Amniotic epithelial cell (primary cell): ENCODE data around the gene OSBPL10.

Experiments
- DNase-seq: peaks from one replicate; pipeline ENCODE4 v3.0.0-alpha.2; 2010; ENCODE audit warnings: low read depth

OSBPL10 gene

DNA sequence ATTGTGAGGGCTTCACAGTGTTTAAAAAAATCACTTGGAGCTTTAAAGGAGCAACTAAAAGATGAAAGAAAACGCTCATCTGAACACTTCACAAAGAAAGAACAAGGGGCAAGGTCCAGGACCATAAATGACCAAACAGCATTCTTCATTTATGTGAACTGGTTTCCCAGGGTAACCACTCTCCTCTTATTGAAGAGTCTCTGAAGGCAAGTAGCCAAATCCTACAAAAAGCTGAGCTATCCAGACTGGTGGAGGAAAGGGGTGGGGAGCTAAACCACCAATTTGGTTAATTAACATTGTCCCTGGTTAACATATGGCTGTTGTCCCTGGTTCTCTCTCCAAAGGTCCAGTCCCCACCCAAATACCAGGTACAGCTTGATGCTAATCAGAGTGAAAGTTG is 58.1 kb downstream of the OSBPL10 start:
- no peak for DNase-seq

DNA sequence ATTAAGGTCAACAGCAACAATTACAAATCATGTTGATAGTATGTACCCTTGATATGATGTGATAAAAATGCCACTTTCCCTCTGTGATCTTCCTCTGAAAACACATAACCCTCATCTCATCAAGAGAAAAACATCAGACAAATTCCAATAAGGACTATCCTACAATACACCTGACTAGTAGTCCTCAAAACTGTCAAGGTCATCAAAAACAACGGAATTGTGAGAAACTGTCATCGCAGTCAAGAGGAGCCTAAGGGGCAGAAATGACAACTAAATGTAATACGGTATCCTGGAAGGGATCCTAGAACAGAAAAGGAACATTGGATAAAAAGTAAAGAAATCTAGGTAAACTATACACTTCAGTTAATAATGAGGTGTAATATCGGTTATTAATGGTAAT is 59.2 kb downstream of the OSBPL10 start:
- no peak for DNase-seq

DNA sequence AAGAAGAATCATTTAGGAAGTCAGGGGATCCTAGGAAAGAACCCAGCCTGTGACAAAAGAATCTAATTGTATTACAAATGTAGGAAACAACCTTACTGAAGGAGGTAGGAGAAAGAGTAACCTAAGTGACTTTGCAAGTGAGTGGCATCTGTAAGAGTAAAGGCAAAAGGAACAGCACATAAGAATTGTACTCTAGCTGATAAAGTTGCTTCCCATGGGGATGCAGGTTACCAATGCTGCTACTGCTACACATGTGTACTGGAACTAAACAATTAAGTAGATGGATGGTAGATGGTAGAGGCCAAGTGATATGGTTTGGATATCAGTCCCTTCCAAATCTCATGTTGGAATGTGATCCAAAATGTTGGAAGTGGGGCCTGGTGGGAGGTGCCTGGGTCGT is 60.8 kb downstream of the OSBPL10 start:
- DNase-seq, result no peak

DNA sequence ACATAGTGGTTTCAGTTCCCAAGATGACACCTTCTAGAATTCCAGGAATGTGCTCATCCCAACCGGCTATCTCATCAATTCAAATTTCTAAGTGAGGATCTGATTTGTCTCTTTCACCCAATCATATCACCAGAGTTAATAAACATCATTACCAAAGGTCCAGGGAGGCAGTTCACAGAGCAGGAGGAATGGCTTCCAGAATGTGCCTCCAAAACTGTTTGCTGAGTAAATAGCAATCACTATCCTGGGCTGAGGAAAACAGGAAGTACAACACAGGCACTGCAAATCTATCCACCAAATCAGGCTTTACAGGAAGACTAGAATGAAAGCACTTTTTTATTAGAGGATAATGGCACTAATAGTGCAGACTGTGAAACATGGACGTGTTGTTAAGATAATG is 61.5 kb downstream of the OSBPL10 start:
- DNase-seq, result no peak

DNA sequence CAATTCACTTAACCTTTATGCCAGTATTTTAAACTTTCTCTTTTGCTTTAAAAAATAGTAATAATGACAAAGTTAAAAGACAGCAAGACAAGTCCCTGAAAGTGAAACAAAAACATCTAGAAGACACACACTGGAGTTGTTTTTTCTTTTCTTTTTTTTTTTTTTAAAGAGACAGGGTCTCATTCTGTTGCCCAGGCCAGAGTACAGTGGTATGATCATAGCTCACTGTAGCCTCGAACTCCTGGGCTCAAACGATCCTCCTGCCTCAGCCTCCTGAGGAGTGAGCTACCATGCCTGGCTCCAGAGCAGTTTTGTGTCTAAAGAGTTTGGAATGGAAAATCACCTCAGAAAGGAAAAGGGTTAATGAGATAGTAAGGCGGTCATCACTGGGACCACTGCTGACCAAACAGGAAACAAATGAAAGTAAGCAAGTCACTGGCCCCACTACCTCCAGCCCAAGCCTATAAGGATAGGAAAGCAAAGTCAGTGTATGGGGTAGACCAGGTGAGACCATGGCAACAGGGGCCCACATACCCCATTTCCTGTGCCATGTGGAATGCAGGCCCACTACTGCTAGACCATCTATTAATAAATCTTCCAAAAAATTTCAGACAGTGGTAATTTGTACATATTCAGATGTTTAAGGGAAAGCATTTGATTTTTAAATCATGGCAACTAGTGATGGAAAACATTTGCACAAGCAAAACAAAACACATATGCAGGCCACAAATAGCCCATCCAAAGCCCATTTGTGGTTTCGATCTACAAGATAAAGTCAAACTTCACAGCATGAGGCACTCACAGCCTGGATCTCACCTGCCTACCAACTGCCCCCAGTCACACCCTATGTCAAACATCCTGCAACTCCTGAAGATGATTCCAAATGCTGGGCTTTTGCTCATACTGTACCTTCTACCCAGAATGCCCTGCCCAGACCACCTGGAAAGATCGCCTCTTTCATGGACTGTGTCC is 62.6 kb downstream of the OSBPL10 start:
- DNase-seq, result peak; percentile 11

DNA sequence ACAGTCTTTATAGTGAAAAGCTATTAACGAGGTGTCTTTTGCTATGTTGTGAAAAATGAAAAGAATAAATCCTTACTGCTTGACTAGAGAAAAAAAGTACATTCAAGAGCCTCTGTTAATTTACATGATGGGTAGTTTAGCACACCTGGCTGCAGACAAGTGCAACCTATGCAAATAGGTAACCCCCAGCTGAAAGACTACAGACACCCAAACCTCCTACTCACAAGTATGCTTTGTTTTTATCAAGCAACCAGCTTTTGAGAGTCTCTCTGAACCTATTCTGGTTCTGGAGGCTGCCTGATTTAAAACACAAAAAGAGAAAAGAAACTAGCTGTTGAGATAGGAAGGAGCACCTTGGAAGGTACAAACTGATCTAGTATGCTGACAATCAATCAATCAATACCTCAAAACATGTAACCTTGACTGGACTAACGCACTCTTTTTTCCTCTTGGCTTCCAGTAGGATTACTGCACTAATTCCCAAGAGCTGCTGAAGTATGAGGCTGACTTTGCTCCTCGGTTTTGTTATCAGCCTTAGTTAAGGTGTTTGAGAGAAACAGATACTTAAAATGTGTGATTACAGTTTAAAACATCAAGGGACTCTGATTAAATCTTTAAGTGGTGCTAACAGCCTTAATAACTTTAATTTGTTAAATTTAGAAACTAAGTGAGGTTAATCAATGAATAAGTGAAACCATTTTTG is 63.6 kb downstream of the OSBPL10 start:
- DNase-seq, result peak; percentile 18

DNA sequence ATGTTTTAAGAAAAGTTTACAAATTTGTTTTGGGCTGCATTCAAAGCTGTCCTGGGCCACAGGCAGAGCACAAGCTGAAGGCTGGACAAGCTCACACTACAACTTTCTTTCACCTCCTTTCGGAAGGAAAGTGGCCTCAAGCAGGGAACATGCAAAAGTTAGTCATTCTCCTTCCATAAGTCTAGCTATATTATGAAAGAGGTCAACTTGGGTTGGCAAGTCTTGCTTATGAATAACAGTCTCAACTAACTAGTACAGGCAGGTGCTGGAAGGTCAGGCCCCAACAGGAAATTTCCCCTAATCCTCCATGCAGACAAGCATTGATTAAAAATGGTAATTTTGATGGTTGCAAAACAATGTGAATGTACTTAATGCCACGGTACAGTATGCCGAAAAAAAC is 69.4 kb downstream of the OSBPL10 start:
- DNase-seq, result peak; percentile 53

DNA sequence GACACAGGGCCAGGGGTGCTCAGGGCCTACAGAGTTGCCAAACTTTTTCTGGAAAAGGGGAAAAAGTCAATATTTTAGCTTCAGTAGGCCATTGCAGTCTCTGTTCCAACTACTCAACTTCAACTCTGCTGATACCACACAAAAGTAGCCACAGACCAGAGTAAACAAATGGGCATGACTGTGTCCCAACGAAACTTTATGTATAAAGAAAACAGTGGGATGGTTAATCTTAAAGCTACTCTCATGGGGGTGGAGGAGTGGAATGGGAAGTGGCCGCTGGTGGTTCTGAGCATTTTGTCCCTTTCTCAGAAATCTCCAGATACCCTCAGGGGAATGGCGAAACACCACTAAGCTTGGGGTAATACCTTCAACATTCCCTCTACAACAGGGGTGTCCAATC is 69.9 kb downstream of the OSBPL10 start:
- DNase-seq, result no peak

DNA sequence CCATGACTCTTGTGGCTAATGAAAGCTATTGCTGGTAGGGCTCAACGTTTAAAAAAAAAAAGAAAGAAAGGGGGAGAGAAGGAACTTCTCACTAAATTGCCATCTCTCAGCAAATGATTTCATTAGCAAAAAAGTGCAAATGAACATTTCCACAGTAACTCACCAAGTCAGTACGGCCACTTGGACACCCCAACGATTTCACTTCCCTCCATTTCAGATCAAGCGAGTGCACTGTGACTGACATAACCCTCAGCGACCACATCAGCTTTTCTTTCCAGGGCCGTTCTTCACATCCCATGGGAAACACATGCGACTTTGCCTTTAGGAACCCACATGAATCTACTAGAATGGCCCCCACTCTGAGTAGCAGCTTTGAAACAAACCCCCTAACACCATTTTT is 71.6 kb downstream of the OSBPL10 start:
- no peak for DNase-seq

DNA sequence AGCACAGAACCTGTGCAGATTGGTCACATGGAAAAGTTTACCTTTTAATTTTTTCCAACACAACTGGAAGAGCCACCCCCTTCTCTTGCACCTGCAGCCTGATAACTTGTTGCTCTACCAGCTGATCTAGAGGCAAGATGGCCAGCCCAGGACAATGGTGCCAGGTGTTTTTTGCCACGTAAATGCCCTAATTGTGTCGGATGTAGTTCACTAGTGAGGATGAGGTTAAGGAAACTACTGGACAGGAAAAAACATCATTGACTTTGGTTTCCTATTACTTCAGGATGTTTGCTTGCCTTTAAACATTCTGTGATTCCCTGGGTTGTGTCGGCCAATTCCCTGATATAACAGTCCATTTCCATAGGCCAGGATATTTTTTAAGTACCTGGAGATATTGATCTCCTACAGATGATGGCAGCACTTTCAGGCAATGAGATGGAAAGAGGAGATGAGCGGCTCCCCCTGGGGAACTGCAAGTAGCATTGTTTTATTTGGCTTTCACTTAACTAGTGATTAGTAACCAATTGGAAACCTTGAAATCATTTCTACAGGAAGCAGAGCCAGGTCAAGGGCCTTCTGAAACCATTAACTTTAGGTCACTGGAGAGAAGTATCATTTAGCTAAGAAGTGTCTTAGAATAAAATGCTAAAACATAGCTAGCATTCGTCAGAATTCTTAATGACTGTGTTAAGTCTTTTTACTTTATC is 72.5 kb downstream of the OSBPL10 start:
- DNase-seq, result no peak

DNA sequence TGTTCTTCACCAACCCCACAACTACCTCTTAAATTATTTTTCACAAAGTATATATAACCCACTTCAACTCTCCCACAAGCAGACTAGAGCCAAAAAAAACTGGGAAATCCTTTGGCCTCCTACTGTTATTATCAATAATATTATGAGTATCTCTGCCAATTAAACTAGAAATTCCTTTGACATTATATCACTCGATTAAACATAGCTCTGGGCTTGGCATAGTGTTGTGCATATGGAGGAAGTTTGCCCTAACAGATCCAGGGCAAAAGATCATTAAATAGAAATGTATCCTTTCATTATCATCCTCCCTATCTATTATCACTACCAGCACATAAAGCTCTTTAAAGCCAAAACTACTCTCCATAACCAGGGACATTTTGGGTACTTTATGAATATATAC is 74.9 kb downstream of the OSBPL10 start:
- DNase-seq, result no peak

DNA sequence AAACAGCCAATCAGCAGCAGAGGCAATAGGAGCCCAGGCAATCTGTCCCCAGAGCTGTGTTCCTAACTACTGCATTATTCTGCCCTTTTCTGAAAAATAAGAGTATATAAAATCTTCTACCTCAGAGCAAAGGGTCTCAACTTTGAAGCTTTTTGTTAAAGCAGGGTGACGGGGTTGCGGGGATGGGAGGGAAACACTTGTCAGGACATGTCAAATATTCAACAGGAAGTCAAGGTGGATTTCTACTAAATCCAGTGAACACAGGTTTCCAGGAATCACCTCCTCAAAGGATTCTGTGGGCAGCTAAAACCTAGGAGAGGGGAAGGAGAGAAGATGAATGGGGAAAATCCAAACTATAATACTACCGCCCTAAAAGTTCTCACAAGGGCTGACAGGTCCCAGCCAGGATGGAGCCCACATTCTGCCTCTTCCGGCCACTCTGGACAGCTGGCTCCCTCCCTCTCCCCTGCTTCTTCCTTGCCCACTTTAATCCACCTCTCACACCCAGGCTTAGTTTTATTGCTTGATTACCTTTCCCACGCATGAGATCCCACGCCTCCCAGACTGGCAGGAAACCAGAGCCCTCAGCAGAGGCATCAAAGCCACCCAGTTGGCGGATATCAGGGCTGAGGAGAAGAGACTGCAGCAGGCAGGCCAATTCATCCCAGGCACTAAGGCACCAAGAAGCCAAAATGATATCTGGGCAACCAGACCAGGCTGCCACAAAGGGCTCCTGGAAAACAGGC is 77.2 kb downstream of the OSBPL10 start:
- no peak for DNase-seq

DNA sequence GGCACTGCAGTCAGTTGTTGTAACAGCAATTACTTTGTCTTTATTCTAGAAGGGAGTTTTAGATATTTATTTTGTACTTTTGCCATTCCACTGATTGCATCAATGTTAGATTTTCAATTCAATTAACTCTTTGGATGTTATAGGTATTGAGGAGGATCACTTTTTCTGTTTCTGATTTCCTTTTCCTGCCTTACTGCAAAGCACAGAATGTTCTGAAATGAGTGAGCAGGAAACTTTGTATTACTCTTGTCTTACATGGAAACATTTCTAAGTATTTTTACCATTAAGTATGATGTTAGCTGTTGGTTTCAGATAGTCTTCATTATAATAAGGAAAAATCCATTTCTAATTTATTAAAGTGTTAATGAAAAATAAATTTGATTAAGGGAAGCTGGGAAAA is 80.5 kb downstream of the OSBPL10 start:
- no peak for DNase-seq

DNA sequence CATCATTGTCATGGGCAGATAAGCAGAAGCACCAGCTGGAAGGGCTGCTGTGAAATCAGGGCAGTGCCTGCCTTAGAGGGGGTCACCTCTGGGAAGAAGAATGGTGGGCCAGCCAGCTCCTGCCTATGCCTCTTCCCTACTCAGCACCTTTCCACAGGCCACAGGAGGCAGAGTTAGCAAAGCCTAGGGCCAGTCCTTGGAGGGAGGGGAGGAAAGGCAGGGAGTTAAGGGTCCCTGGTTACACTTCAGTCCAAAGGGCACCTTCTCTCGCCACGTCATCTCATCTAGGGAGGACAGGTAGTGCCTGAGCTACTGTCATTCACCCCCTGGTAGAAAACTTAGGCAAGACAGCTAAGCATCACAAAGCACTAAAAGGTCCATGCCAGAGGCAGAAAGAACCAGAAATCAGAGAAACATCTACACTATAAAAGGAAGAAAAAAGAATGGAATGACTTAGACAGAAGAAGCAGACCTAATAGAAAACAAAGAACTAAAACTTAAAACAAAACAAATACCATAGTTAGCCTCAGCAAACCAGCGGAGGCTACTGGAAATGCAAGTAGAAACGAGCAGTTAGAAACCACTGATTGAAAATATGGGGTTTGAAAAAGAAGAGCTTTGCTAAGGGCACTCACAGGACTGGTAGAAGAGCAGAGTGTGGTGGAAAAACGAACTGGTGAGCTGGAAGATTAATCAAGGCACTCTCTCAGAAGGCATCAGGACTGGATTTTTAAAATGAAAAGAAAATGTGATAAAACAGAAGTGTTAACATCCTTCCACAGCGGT is 84.2 kb downstream of the OSBPL10 start:
- no peak for DNase-seq

DNA sequence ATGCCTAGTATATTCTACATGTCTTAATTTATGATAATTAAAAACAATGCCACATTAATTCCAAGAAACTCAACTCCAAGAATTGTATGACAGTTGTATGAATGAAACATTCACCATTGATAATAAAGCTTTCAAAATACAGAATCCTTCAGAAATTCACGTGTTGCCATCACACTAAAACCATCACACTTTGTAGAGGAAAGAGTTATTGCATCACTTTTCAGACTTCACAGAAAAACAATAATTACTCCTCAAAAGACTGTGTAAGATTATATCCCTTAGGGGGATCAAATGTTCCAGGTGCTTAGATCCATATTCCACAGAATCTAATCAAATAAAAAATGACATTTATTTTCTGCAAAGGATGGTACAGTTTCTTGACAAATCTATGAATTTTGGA is 85.0 kb downstream of the OSBPL10 start:
- DNase-seq, result no peak

DNA sequence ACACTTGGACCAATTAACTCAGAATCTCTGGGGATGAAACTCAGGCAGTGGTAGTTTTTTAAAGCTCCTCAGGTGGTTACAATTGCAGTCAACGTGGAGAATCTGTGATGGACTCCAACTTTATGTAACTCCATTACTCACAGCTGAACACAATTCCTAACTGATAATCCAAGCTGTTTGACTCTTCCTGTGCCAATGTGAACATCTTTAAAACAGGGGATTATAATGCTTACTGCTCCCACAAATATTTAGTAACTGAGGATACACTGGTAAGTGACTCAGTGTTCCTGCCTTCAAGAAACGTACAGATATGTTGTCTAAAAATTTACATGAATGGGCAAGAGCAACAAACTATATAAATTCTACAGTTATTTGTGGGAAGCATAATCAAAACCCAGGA is 85.6 kb downstream of the OSBPL10 start:
- DNase-seq, result peak; percentile 73

DNA sequence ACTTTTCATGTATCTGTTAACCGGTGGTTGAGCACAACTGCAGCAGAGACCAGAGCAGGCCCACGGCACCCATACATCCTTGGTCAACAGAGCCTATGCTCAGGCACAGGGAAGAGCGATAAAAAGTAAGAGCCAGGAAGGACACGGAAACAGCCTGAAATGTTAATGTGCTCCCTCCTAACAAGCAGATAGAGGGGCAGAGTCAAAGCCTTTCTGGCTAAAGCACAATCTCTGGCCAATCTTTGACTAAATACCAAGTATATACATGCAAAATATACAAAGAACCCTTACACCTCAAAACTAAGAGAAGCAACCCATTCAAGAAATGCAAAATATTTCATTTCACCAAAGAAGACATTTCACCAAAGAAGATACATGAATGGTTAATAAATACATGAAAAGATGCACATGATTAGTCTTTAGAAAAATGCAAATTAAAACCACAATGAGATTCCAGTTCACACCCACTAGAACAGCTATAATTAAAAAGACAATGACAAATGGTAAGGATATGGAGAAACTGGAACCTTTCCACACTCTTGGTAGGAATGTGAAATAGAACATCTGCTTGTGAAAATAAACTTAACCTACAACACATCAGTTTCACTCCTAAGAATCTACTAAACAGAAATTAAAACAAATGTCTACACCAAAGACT is 88.0 kb downstream of the OSBPL10 start:
- no peak for DNase-seq

DNA sequence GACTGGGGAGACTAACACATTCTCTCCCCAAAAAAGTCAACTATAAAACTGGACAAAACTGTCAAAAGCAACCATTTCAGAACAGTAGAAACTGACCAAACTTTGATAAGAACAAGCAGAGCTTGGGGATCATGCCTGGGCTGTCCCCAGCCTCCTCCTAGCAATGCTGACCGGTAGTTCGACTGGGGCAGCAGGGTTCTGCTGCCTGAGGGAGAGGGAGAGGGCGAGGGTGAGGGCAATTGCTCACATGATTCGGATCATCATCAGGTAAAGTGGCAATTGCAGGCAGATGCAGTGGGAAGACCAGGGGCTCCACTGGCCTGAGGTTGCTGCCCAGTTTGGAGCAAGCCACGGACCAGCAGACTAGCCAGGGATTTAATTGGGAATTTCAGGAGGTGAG is 88.6 kb downstream of the OSBPL10 start:
- DNase-seq, result no peak

DNA sequence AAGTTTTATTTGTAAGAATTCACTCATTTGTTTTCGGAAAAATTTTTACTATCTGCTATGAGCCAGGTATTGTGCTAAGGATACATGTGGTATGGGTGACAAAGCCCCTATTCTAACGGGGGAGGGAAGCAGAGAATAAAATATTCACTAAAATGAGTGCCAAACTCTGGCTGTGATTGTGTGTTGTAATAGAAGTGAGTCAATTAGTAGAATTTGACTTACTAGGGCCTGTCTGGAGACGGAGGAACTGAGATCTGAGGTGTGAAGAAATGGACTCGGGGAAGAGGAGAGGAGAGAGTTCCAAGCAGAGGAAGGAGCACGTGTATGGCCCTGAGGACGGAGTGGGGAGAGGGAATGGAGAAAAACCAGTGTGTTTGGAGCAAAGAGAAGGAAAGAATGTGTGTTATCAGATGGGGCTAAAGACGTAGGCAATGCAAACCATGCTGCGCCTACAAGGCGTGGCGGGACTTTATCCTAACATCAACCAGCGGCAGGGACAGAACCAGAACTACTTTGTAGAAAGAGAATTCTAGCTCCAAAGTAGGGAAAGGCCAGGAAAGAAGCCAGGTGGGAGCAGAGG is 89.1 kb downstream of the OSBPL10 start:
- peak; percentile 50 for DNase-seq

DNA sequence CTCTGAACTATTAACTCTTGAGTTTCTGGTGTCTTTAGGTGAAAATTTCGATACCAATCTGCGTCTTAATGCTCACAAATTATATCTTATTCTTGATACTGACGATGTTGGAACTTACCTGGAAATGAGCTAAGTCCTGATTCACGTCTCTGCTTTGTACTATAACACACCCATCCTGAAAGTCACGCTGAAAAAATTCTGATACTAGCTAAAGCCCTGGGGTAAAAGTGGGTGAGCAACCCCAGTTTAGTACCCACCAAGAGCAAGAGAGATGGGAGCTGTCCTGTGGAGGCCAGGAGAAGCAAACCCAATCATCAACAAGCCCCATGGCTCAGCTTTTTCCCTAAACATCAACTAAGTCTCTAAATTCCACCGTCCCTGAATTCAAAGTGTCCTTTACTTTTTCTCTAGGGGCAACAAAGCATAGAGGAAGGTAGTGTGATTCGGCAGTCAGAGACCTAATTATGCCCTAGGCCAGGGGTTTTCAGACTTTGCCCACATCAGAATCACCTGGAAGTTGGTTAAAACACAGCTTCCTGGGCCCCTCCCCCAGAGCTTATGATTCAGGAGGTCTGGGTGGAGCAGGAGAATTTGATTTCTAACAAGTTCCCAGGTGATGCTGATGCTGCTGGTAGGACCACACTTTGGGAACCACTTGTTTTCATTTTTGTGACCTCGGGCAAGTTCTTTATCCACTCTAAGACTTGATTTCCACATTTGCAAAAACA is 90.2 kb downstream of the OSBPL10 start:
- no peak for DNase-seq
